ENCODE results near the gene NEDD8.

DNA sequence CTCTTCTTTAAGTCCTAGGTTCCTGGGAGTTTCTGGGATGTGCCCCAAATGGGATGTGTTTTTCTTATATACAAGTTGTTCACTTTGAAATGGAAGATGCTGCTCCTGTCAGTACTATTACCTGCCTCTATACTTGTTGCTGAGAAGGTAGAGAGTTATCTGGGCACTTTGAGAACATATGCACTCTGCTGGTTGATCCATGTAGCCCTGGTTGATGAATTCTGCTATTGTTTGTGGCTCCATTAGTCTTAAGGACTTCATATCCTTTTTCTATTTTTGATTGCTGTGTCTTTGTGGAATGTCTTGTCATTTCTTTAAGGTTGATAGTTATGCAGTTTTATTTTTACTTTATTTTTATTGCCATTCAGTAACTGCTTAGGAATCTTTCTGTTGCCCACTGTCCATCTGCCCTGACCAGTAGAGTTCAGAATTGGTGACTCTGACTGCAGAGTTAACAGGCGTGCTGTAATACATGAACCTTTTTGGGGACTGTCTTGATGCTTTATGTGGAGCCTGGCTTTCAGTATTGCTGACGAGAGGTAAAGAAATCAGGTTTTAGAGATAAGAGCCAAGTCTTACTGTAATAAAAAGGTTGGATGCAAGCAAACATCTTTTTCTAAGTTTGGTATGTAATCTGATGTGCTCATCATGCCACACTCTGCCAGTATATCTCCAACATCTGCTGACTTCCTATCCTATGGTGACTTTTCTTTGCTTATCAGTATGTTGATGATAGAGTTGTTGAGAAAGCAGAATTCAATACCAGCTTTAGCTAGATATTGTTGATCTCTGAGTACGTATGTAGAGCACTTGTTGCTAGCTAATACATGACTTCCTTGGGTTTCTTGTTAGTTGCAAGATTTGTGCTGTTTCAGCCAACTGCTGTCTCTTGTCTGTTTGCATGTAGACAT is 2.2 kb upstream of the NEDD8 start:
- TF ChIP-seq, protein P1, sequence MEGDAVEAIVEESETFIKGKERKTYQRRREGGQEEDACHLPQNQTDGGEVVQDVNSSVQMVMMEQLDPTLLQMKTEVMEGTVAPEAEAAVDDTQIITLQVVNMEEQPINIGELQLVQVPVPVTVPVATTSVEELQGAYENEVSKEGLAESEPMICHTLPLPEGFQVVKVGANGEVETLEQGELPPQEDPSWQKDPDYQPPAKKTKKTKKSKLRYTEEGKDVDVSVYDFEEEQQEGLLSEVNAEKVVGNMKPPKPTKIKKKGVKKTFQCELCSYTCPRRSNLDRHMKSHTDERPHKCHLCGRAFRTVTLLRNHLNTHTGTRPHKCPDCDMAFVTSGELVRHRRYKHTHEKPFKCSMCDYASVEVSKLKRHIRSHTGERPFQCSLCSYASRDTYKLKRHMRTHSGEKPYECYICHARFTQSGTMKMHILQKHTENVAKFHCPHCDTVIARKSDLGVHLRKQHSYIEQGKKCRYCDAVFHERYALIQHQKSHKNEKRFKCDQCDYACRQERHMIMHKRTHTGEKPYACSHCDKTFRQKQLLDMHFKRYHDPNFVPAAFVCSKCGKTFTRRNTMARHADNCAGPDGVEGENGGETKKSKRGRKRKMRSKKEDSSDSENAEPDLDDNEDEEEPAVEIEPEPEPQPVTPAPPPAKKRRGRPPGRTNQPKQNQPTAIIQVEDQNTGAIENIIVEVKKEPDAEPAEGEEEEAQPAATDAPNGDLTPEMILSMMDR (IDR thresholded peaks at IDR 0.05; ENCODE audit: borderline replicate concordance, extremely low read depth, low read length, poor library complexity, severe bottlenecking), result no peak
- no peak for TF ChIP-seq EZH2 (IDR thresholded peaks at IDR 0.05; ENCODE audit: borderline replicate concordance, low read depth, low read length, severe bottlenecking)
